ENCODE measurements around the gene BAIAP3. TPM values are rescaled to one million over a fixed set of nuclear protein-coding genes. Genes with fewer than 3 reads are reported as not detected.

BAIAP3 gene
- total RNA-seq, 3 donors from 2014 or later: 5.6 to 14.6 (median 5.7) TPM

DNA sequence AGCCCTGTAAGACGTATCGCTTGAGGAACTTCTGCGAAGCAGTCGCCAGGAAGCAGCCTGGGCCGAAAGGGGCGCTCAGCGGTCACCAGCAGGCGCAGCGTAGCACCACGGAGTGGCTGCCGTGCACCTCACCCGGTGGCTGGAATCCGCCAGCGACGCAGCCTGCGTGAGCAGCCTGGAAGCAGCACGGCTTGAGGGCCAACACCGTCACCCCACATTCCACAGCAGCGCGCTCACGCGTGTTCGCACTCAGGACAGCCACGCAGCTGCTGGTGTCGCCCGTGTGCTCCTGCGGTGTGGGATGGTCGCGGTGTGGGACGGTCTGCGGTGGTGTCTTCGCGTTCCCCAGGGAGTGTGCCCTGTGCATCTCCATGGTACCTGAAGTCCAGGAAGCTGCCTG is 14.4 kb upstream of the BAIAP3 start:
- TF ChIP-seq, protein P1, sequence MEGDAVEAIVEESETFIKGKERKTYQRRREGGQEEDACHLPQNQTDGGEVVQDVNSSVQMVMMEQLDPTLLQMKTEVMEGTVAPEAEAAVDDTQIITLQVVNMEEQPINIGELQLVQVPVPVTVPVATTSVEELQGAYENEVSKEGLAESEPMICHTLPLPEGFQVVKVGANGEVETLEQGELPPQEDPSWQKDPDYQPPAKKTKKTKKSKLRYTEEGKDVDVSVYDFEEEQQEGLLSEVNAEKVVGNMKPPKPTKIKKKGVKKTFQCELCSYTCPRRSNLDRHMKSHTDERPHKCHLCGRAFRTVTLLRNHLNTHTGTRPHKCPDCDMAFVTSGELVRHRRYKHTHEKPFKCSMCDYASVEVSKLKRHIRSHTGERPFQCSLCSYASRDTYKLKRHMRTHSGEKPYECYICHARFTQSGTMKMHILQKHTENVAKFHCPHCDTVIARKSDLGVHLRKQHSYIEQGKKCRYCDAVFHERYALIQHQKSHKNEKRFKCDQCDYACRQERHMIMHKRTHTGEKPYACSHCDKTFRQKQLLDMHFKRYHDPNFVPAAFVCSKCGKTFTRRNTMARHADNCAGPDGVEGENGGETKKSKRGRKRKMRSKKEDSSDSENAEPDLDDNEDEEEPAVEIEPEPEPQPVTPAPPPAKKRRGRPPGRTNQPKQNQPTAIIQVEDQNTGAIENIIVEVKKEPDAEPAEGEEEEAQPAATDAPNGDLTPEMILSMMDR (IDR thresholded peaks at IDR 0.05): no peak
- intact Hi-C loops (cut with DNase I, micrococcal nuclease): no loop called here
- ATAC-seq (no peak), DNase-seq (no peak)
- Histone ChIP-seq H3K9me3 (no peaks in the 10 kb centered on the region), H3K4me1 (ENCODE audit: low read depth) (no peaks in the 10 kb centered on the region), H3K36me3 (ENCODE audit: low read depth) (peaks cover 50% of the 10 kb centered on the region), H3K4me3 (no peak overlapping the region)

DNA sequence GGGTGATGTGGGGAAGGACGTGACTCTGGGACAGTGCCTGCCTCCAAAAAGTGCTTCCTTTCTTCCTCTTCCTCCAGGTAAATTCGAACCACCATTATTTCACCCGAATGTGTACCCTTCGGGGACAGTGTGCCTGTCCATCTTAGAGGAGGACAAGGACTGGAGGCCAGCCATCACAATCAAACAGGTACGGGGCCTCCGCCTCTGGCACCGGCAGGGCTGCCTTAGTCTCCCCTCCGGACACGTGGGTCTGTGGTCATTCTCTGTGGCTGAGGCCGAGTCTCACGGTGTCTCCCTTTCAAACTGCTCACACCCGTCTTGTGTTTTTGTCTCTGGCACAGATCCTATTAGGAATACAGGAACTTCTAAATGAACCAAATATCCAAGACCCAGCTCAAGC is 13.3 kb upstream of the BAIAP3 start:
- DNase-seq (no peak), ATAC-seq (no peak)
- TF ChIP-seq, protein P1 (IDR thresholded peaks at IDR 0.05): no peak
- intact Hi-C loops (cut with DNase I, micrococcal nuclease): no loop called here
- Histone ChIP-seq H3K9me3 (no peaks in the 10 kb centered on the region), H3K4me3 (no peak overlapping the region), H3K4me1 (ENCODE audit: low read depth) (no peaks in the 10 kb centered on the region), H3K36me3 (ENCODE audit: low read depth) (peaks cover 50% of the 10 kb centered on the region)

DNA sequence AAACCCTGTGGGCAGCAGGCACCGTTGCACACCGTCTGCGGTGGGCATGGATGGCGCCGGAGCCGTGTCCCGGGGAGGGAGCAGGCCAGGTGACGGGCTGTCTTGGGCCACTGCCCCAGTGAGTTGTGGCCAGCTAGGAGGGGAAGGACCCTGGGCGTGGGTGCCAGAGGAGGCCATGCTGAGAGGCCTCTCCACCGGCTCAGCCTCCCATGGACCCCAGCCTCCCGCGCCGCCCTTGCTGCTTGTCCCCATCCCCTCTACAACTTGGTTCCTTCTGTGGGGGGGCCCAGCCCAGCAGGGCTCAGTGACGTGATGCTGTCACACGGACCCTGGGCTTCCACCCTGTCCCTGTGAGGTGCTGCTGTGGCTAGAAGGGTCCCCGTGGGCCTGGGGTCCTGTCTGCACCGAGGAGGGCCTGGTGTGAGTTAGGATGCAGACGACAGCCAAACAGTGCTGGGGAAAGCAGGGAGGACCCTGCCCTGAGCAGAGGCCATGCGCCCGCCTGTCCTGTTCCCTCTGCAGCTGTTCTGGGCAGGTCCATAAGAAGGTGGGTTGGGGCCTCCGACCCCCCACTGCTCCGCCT is 12.7 kb upstream of the BAIAP3 start:
- H3K4me1 ChIP-seq (ENCODE audit: low read depth): no peaks in the 10 kb centered on the region
- intact Hi-C loops (cut with DNase I, micrococcal nuclease): no loop called here
- H3K9me3 ChIP-seq: no peaks in the 10 kb centered on the region
- no peak overlapping the region for H3K4me3 ChIP-seq
- ATAC-seq (no peak), DNase-seq (no peak)
- TF ChIP-seq, protein P1 (IDR thresholded peaks at IDR 0.05): no peak
- H3K36me3 ChIP-seq (ENCODE audit: low read depth): peaks cover 47% of the 10 kb centered on the region

DNA sequence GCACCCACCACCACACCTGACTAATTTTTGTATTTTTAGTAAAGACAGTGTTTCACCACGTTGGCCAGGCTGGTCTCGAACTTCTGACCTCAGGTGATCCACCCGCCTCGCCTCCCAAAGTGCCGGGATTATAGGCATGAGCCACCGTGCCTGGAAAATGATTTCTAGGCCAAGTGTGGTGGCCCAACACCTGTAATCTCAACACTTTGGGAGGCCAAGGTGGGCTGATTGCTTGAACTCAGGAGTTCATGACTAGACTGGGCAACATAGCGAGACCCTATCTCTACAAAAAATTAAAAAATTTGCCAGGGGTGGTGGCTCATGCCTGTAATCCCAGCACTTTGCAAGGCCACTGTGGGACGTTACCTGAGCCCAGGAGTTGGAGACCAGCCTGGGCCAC is 11.0 kb upstream of the BAIAP3 start:
- ATAC-seq: no peak
- intact Hi-C loops (cut with DNase I, micrococcal nuclease): no loop called here

DNA sequence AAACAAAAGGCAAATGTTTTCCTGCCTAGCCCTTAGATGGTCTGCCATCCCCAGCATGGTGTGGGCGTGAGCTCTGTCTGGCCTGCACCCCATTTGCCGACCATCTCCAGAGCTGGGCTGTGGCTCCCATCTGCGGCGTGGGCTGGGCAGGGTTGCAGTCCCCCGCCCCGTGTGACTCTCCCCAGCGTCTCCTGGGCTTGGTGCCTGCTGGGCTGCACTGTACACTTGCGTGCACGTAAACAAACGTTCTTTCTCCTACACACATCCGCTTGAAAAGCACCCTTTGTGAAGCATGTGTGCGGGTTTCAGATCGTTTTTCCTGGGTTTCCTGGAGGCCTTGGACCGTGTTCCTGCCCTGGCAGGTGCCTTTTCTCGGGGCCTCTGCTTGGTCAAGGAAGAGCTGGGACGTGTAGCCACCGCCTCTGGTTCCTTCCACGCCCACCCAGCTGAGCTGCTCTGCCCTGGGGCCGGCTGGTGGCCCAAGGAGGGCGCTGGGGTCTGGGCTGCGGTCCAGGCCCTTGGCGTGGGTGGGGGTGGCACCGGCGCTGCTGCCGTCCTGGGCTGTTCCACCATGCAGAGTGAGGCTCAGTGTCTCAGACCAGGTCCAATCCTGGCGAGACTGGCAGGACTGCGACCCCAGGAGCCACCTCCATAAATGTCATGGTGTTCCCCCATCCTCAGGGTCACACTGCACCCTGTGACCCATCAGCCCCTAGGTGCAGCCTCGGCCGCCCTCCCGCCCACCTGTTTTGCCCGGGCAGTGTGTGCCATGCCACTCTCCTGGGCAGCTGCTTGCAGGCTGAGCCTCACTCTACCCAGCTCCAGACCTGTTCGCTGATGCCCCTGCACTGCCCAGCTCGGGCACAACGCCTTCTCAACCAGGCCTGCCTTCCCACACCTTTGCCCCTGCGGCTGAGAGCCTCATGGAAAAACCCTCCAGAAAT is 9.9 kb upstream of the BAIAP3 start:
- Histone ChIP-seq H3K36me3 (ENCODE audit: low read depth) (peaks cover 21% of the 10 kb centered on the region), H3K9me3 (no peaks in the 10 kb centered on the region), H3K4me1 (ENCODE audit: low read depth) (no peaks in the 10 kb centered on the region), H3K4me3 (no peak overlapping the region)
- DNase-seq: no peak
- TF ChIP-seq, protein P1 (IDR thresholded peaks at IDR 0.05): no peak
- intact Hi-C loops (cut with DNase I, micrococcal nuclease): no loop called here
- ATAC-seq: no peak

More for the DNA sequence above, 11.0 kb upstream of the BAIAP3 start:
- DNase-seq: no peak
- Histone ChIP-seq H3K4me1 (ENCODE audit: low read depth) (no peaks in the 10 kb centered on the region), H3K4me3 (no peak overlapping the region), H3K9me3 (no peaks in the 10 kb centered on the region), H3K36me3 (ENCODE audit: low read depth) (peaks cover 31% of the 10 kb centered on the region)
- TF ChIP-seq, protein P1 (IDR thresholded peaks at IDR 0.05): no peak
